Esophagus (tissue), 2 donors: Measurements from ENCODE around the gene ARSK. TPM values are rescaled to one million over a fixed set of nuclear protein-coding genes. Genes with fewer than 3 reads are reported as not detected.

Experiments used
- H3K27ac ChIP-seq, 2 donors: one replicate each; pipeline ENCODE4 v1.5.1; 2013; ENCODE audit warnings: low read depth in 2 of 2, mild to moderate bottlenecking in 2 of 2, inconsistent platforms in 1 of 2, low read length in 1 of 2, moderate library complexity in 1 of 2
- H3K27me3 ChIP-seq, 2 donors: one replicate each; pipeline ENCODE4 v1.6.1; 2013; ENCODE audit warnings: low read length in 2 of 2, control low read depth in 1 of 2, mild to moderate bottlenecking in 1 of 2; ENCODE audit not compliant: insufficient read depth in 2 of 2, control insufficient read depth in 1 of 2
- H3K36me3 ChIP-seq, 2 donors: one replicate each; pipeline ENCODE4 v1.6.1; 2013; ENCODE audit warnings: low read length in 1 of 2; ENCODE audit not compliant: control insufficient read depth in 2 of 2, insufficient read depth in 2 of 2
- H3K4me1 ChIP-seq, 2 donors: one replicate each; pipeline ENCODE4 v1.6.1; 2013; ENCODE audit warnings: low read length in 1 of 2; ENCODE audit not compliant: control insufficient read depth in 2 of 2, insufficient read depth in 2 of 2
- H3K4me3 ChIP-seq, 2 donors: one replicate each; pipeline ENCODE4 v1.5.1; 2013; ENCODE audit warnings: low read length in 2 of 2, mild to moderate bottlenecking in 2 of 2, low read depth in 1 of 2, moderate library complexity in 1 of 2
- H3K9me3 ChIP-seq, 2 donors: one replicate each; pipeline ENCODE4 v1.6.1; 2013; ENCODE audit warnings: mild to moderate bottlenecking in 2 of 2, low read depth in 1 of 2, low read length in 1 of 2, moderate library complexity in 1 of 2; ENCODE audit not compliant: control insufficient read depth in 2 of 2, insufficient read depth in 1 of 2
- WGBS, 2 donors: extraction: QIAGEN DNeasy Blood & Tissue Kit; methylation state at CpG; one replicate each; pipeline ENCODE4 v1.1.7; 2013; 5-methylcytosine and 5-hydroxymethylcytosine counted together
- polyA plus RNA-seq, 2 donors: library from polyadenylated mRNA; stranded (reverse); fragments of 200-250 nt; gene quantifications; one replicate each; pipeline ENCODE4 v1.2.3, GENCODE V29; 2013
- donor health status: healthy with polysubstance abuse.
- donor health status: Bipolar disorder and iron deficiency.

Gene ARSK
- polyA plus RNA-seq, 2 donors, result 1.1 to 1.7 TPM

- no peaks in the 10 kb centered on the region for H3K4me1 ChIP-seq
- H3K27me3 ChIP-seq, result no peaks in the 10 kb centered on the region
Observed at GRCh38 chr5:95649842-95650620, 95.1 kb downstream of the ARSK start.

GRCh38 chr5:95652849-95653248 lies 97.9 kb downstream of the ARSK start:
- Histone ChIP-seq H3K4me3 (no peak overlapping the region), H3K27me3 (no peaks in the 10 kb centered on the region), H3K9me3 (no peaks in the 10 kb centered on the region), H3K27ac (no peak overlapping the region), H3K4me1 (no peaks in the 10 kb centered on the region), H3K36me3 (no peaks in the 10 kb centered on the region)
- WGBS, 2 donors, result 86 to 96% methylated on average over 1 of the region's 1 CpG

More at GRCh38 chr5:95649842-95650620, 95.1 kb downstream of the ARSK start:
- Histone ChIP-seq H3K4me3 (no peak overlapping the region), H3K36me3 (no peaks in the 10 kb centered on the region), H3K9me3 (no peaks in the 10 kb centered on the region), H3K27ac (no peak overlapping the region)

GRCh38 chr5:95654196-95654595 lies 99.3 kb downstream of the ARSK start:
- Histone ChIP-seq H3K27me3 (no peaks in the 10 kb centered on the region), H3K4me1 (no peaks in the 10 kb centered on the region), H3K9me3 (no peaks in the 10 kb centered on the region), H3K27ac (no peak overlapping the region), H3K4me3 (no peak overlapping the region), H3K36me3 (no peaks in the 10 kb centered on the region)
- 96 to 98% methylated on average over 3 of the region's 3 CpGs for WGBS, 2 donors

Other genes starting within 250 kb of the ARSK start
- gene FAM81B, start 163.7 kb upstream of the ARSK start, polyA plus RNA-seq, result not detected
- 10 to 100 TPM; 11.7 to 13.0 TPM for gene SKIC3, start 124 bp upstream of the ARSK start, polyA plus RNA-seq
- under 1 TPM in 1 of 2 donors, not detected in 1; 0.05 TPM for gene GPR150, start 65.0 kb downstream of the ARSK start, polyA plus RNA-seq
- gene RFESD, start 91.7 kb downstream of the ARSK start, polyA plus RNA-seq, result 1 to 10 TPM; 1.1 to 1.6 TPM
- gene SPATA9, start 127.9 kb downstream of the ARSK start, polyA plus RNA-seq, result under 1 TPM in 1 of 2 donors, not detected in 1; 0.06 TPM
- gene RHOBTB3, start 176.2 kb downstream of the ARSK start, polyA plus RNA-seq, result 1 to 10 TPM; 3.5 to 3.8 TPM